ENCODE measurements around the gene BTBD16.

- TF ChIP-seq CTCF (IDR thresholded peaks at IDR 0.05; ENCODE audit: low read depth, low read length) (no peak), EZH2phosphoT487 (IDR thresholded peaks at IDR 0.05; ENCODE audit: low read depth) (no peak)
Measured at GRCh38 chr10:122303271-122304053, 32.4 kb downstream of the BTBD16 start.

All from OCI-LY3 (cell line).